ENCODE results near the gene FARP2. TPM values are rescaled to one million over a fixed set of nuclear protein-coding genes. Genes with fewer than 3 reads are reported as not detected.

The FARP2 gene
- total and polyA plus RNA-seq, 2 of the 13 experiments (the other 11 are each of a cell fraction or from before 2014, with no cell fraction given) = 28.0 to 45.4 TPM

DNA sequence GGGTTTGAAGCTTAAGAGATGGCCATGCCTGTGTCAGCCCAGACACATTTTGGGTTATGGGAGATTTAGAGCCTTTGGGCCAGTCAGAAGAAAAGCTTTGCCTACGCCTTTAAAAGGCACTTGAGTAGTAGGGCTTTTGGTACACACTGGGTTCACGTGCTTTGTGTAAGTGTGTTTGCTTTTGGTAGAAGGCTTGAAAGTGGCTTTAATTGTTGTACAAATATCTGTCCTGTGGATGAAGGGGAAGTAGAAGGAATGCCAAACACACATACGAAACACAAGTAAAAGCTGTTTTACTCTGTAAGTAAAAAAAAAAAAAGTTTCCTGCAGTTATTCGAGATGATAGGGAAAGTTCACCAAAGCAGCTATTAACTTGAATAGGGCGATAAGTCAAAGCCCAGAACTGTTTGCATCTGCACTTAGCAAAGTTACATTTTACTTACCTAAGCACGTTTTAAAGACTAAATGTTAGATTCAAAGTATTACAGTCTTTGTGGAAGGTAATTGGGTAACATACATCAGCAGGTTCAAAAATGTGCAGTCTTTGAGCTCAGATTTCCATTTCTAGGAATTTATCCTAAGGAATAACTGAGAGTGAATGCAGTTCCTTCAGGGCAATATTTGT, 76.9 kb downstream of the FARP2 start (continued):
- TF ChIP-seq ZNF263 (CRISPR knock-in tag; IDR thresholded peaks at IDR 0.05) (no peak), ZNF761 (CRISPR knock-in tag; conservative IDR thresholded peaks at IDR 0.05) (0 out of 2 replicates have a peak, but pooled peaks have one; percentile 72), ZNF225 (CRISPR knock-in tag; IDR thresholded peaks at IDR 0.05) (no peak), GPN1 (CRISPR knock-in tag; IDR thresholded peaks at IDR 0.05; ENCODE audit: borderline replicate concordance) (no peak), JARID2 (CRISPR knock-in tag; IDR thresholded peaks at IDR 0.05; ENCODE audit: insufficient replicate concordance) (no peak), ZSCAN22 (CRISPR knock-in tag; IDR thresholded peaks at IDR 0.05) (no peak), TP53 (CRISPR knock-in tag; conservative IDR thresholded peaks at IDR 0.05) (no peak), CHD2 (IDR thresholded peaks at IDR 0.05; ENCODE audit: low read depth, low read length) (no peak), ZKSCAN8 (CRISPR knock-in tag; IDR thresholded peaks at IDR 0.05; ENCODE audit: borderline replicate concordance) (peak; percentile 85; the same call in 1 of the 2 replicates), ZNF672 (CRISPR knock-in tag; IDR thresholded peaks at IDR 0.05) (no peak), ZNF546 (CRISPR knock-in tag; conservative IDR thresholded peaks at IDR 0.05) (no peak), ZNF256 (CRISPR knock-in tag; conservative IDR thresholded peaks at IDR 0.05) (no peak), ZNF550 (CRISPR knock-in tag; IDR thresholded peaks at IDR 0.05; ENCODE audit: borderline replicate concordance) (no peak), CSRNP2 (CRISPR knock-in tag; conservative IDR thresholded peaks at IDR 0.05; ENCODE audit: low read depth) (no peak), AGO1 (IDR thresholded peaks at IDR 0.05; ENCODE audit: low read depth, low read length, poor library complexity, severe bottlenecking) (no peak), JDP2 (CRISPR knock-in tag; IDR thresholded peaks at IDR 0.05; ENCODE audit: borderline replicate concordance) (no peak), SATB2 (CRISPR knock-in tag; IDR thresholded peaks at IDR 0.05) (0 out of 2 replicates have a peak, but pooled peaks have one; percentile 69), GRHL1 (CRISPR knock-in tag; conservative IDR thresholded peaks at IDR 0.05) (no peak), SIN3B (IDR thresholded peaks at IDR 0.05; ENCODE audit: low read length) (no peak), TGIF2 (CRISPR knock-in tag; IDR thresholded peaks at IDR 0.05) (no peak), HOXA7 (CRISPR knock-in tag; IDR thresholded peaks at IDR 0.05) (no peak), SNAPC2 (CRISPR knock-in tag; IDR thresholded peaks at IDR 0.05) (no peak), ZNF160 (CRISPR knock-in tag; IDR thresholded peaks at IDR 0.05) (no peak), IKZF4 (CRISPR knock-in tag; IDR thresholded peaks at IDR 0.05; ENCODE audit: borderline replicate concordance, low read depth, not compliant biosample characterization) (no peak), HNRNPUL1 (IDR thresholded peaks at IDR 0.05; ENCODE audit: low read depth, low read length) (no peak)
- TF ChIP-seq, protein P1, sequence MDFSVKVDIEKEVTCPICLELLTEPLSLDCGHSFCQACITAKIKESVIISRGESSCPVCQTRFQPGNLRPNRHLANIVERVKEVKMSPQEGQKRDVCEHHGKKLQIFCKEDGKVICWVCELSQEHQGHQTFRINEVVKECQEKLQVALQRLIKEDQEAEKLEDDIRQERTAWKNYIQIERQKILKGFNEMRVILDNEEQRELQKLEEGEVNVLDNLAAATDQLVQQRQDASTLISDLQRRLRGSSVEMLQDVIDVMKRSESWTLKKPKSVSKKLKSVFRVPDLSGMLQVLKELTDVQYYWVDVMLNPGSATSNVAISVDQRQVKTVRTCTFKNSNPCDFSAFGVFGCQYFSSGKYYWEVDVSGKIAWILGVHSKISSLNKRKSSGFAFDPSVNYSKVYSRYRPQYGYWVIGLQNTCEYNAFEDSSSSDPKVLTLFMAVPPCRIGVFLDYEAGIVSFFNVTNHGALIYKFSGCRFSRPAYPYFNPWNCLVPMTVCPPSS (IDR thresholded peaks at IDR 0.05) = no peak
- TF ChIP-seq, protein P2, sequence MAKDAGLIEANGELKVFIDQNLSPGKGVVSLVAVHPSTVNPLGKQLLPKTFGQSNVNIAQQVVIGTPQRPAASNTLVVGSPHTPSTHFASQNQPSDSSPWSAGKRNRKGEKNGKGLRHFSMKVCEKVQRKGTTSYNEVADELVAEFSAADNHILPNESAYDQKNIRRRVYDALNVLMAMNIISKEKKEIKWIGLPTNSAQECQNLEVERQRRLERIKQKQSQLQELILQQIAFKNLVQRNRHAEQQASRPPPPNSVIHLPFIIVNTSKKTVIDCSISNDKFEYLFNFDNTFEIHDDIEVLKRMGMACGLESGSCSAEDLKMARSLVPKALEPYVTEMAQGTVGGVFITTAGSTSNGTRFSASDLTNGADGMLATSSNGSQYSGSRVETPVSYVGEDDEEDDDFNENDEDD (CRISPR knock-in tag; IDR thresholded peaks at IDR 0.05; ENCODE audit: borderline replicate concordance) = peak; percentile 19; the same call in 1 of the 2 replicates

All from HepG2 (cell line).